Glutamatergic neuron (in vitro differentiated cells): Measurements from ENCODE around the gene MYBBP1A. TPM values are rescaled to one million over a fixed set of nuclear protein-coding genes. Genes with fewer than 3 reads are reported as not detected.

ENCODE experiments used
- DNase-seq: peaks from one replicate; pipeline ENCODE4 v3.0.0; 2022
- H3K27ac Mint-ChIP-seq: one replicate; pipeline ENCODE4 v1.8.0; 2020; ENCODE audit warnings: mild to moderate bottlenecking, mixed read lengths, inconsistent platforms; ENCODE audit not compliant: unreplicated experiment
- H3K27me3 Mint-ChIP-seq: one replicate; pipeline ENCODE4 v1.8.0; 2020; ENCODE audit warnings: mild to moderate bottlenecking, moderate library complexity, mixed read lengths, inconsistent platforms; ENCODE audit not compliant: unreplicated experiment
- H3K36me3 Mint-ChIP-seq: one replicate; pipeline ENCODE4 v1.8.0; 2020; ENCODE audit warnings: mild to moderate bottlenecking, mixed read lengths, inconsistent platforms; ENCODE audit not compliant: unreplicated experiment
- H3K4me1 Mint-ChIP-seq: one replicate; pipeline ENCODE4 v1.8.0; 2020; ENCODE audit warnings: mild to moderate bottlenecking, low read depth, mixed read lengths, inconsistent platforms; ENCODE audit not compliant: unreplicated experiment
- H3K4me3 Mint-ChIP-seq: one replicate; pipeline ENCODE4 v1.8.0; 2020; ENCODE audit warnings: mild to moderate bottlenecking, mixed read lengths, inconsistent platforms; ENCODE audit not compliant: unreplicated experiment
- H3K9me3 Mint-ChIP-seq: one replicate; pipeline ENCODE4 v1.8.0; 2020; ENCODE audit warnings: mild to moderate bottlenecking, moderate library complexity, mixed read lengths, inconsistent platforms; ENCODE audit not compliant: unreplicated experiment
- CTCF ChIP-seq: fragments of 200-600 bp; sonication (generic); IDR thresholded peaks from one replicate; pipeline ENCODE4 v1.5.0; 2021; ENCODE audit not compliant: partially characterized antibody, unreplicated experiment
- total RNA-seq: library from RNA; stranded (reverse); fragmentation: NEBNext Ultra II Directional; extraction: Animal tissue kit (Norgen Biotek cat#: 25700); gene quantifications from one replicate; pipeline ENCODE4 v1.2.1, GENCODE V29; 2021; ENCODE audit not compliant: unreplicated experiment

Gene MYBBP1A
- total RNA-seq, 1 donor from 2014 or later = 44.8 TPM

- DNase-seq = no peak
Measured at GRCh38 chr17:4547118-4547906, 7.9 kb downstream of the MYBBP1A start.

GRCh38 chr17:4545217-4545951 is 9.8 kb downstream of the MYBBP1A start:
- H3K9me3 Mint-ChIP-seq = no peaks in the 10 kb centered on the region
- no peaks in the 10 kb centered on the region for H3K36me3 Mint-ChIP-seq
- H3K4me3 Mint-ChIP-seq = no peak overlapping the region
- no peak for TF ChIP-seq CTCF
- H3K27me3 Mint-ChIP-seq = no peaks in the 10 kb centered on the region
- peaks cover 3% of the 10 kb centered on the region for H3K4me1 Mint-ChIP-seq
- no peak for DNase-seq
- H3K27ac Mint-ChIP-seq = no peak overlapping the region

More at GRCh38 chr17:4547118-4547906, 7.9 kb downstream of the MYBBP1A start:
- no peak for TF ChIP-seq CTCF
- H3K27me3 Mint-ChIP-seq = no peaks in the 10 kb centered on the region
- no peaks in the 10 kb centered on the region for H3K36me3 Mint-ChIP-seq
- H3K4me3 Mint-ChIP-seq = no peak overlapping the region
- peaks cover 3% of the 10 kb centered on the region for H3K4me1 Mint-ChIP-seq
- H3K27ac Mint-ChIP-seq = no peak overlapping the region
- H3K9me3 Mint-ChIP-seq = no peaks in the 10 kb centered on the region

- H3K4me3 Mint-ChIP-seq = no peak overlapping the region
- no peaks in the 10 kb centered on the region for H3K27me3 Mint-ChIP-seq
- H3K9me3 Mint-ChIP-seq = no peaks in the 10 kb centered on the region
- no peaks in the 10 kb centered on the region for H3K36me3 Mint-ChIP-seq
- TF ChIP-seq CTCF = no peak
- no peak overlapping the region for H3K27ac Mint-ChIP-seq
- H3K4me1 Mint-ChIP-seq = peaks cover 3% of the 10 kb centered on the region
- DNase-seq = no peak
Measured at GRCh38 chr17:4544951-4545216, 10.3 kb downstream of the MYBBP1A start.

- TF ChIP-seq CTCF = no peak
- H3K9me3 Mint-ChIP-seq = no peaks in the 10 kb centered on the region
- H3K27ac Mint-ChIP-seq = no peak overlapping the region
- no peak for DNase-seq
- no peak overlapping the region for H3K4me3 Mint-ChIP-seq
- no peaks in the 10 kb centered on the region for H3K36me3 Mint-ChIP-seq
- H3K27me3 Mint-ChIP-seq = no peaks in the 10 kb centered on the region
- peaks cover 3% of the 10 kb centered on the region for H3K4me1 Mint-ChIP-seq
Measured at GRCh38 chr17:4544135-4544950, 10.8 kb downstream of the MYBBP1A start.
